ENCODE data around the gene RUFY1.
"Not testable (repeated sequence)": the region's sequence is repeated elsewhere in the genome, so short reads cannot be mapped to it uniquely, and the experiment has no call there.

GRCh38 chr5:179502420-179502819 lies 47.9 kb upstream of the RUFY1 start:
- not testable (repeated sequence) for TF ChIP-seq MTA3 (IDR thresholded peaks at IDR 0.05; ENCODE audit: borderline replicate concordance, low read length); POLR2A (IDR thresholded peaks at IDR 0.05; ENCODE audit: low read depth, low read length); RAD21 (IDR thresholded peaks at IDR 0.05; ENCODE audit: insufficient read depth, low read depth, low read length); EZH2 (IDR thresholded peaks at IDR 0.05; ENCODE audit: borderline replicate concordance, control insufficient read depth, low read depth, low read length); CTCF (IDR thresholded peaks at IDR 0.05 in 2 of 3, conservative IDR thresholded peaks at IDR 0.05 in 1 of 3; ENCODE audit: control insufficient read depth in 2 of 3, extremely low read depth in 1 of 3, insufficient read depth in 1 of 3, low read depth in 3 of 3, low read length in 3 of 3); BCLAF1 (IDR thresholded peaks at IDR 0.05); SKIL (IDR thresholded peaks at IDR 0.05; ENCODE audit: low read depth, poor library complexity, severe bottlenecking)

Data from GM12878 (cell line).